Limb (tissue), 2 donors: ENCODE data around the gene MTG1.
A peak's percentile ranks its signal among the peaks of the same experiment; 100 is the strongest.
"Not testable (repeated sequence)": the region's sequence is repeated elsewhere in the genome, so short reads cannot be mapped to it uniquely, and the experiment has no call there.

Source experiments
- DNase-seq, 2 donors: peaks; one replicate each; pipeline ENCODE4 v3.0.0-alpha.2; 2016; ENCODE audit errors: extremely low spot score in 2 of 2

The MTG1 gene

DNA sequence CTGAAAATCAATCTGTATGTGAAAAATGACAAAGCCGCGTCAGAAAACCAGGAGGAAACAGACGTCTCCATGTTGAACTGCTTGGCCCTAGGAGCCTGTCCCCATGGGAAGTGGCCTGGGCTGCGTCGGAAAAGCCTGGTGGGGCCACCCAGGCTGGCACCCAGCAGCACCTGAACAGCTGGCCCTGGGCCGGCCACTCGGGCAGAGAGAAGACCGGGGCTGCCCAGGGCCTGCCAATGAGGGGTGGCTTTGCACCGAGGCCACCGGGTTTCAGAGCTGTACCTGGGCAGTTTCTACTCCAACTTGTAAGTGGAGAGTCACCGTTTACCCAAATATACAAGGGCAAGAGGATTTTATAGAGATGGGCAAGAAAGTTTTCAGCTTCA, 35.0 kb upstream of the MTG1 start:
- DNase-seq, result no peak

DNA sequence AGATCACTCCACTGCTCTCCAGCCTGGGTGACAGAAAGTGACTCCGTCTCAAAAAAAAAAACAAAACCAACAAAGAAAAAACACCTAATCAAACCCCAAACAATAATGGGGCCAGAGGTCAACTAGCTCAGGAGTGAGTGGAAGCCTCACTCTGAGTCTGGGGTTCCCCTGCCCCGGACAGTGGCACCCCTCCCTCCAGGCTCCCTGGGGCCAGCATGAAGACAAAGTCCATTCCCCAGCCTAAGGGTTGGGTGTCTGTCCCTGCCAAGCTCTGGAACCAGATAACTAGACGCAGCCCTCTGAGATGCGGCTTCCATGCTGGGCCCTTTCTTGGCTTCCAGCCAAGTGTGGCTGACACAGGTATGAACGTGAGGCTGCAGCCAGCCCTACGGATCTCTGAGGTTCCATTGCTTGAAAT, 34.4 kb upstream of the MTG1 start:
- no peak for DNase-seq

DNA sequence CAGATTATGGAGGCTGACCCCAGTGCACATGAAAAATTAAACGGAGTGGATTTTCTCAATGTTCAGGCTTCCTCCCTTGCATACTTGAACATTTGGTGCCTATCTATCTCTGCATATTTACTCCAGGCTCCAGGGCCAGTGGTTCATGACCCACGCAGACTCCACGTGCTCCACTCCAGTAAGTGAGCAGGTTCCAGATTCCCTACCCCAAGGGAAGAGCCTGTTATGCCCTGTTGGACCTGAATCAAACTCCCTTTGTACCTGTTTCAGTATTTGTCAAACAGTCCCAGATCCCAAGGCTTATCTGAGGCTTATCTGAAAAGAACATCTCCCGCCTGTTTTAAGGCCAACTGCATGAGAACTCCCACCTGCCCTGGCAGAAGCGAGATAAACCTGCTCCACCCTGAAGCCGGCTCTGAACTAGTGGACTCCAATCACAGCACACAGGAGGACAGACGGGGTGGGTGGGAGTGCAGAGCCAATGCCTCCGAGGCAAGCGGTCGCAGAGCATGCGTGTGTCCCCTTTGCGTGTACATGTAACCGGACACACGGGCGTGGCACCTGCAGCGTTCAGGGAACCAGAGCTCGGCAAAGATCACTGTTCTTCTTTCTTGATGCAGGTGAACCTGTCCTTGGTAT, 33.9 kb upstream of the MTG1 start:
- no peak for DNase-seq

DNA sequence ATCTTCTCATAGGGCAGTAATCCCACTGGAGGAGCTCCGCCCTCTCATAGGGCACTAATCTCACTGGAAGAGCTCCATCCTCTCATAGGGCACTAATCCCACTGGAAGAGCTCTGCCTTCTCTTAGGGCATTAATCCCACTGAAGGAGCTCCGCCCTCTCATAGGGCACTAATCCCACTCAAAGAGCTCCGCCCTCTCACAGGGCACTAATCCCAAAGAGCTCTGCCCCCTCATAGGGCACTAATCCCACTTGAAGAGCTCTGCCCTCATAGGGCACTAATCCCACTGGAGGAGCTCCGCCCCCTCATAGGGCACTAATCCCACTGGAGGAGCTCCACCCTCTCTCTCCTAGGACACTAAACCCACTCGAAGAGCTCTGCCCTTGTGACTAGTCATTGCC, 32.7 kb upstream of the MTG1 start:
- DNase-seq, result no peak

DNA sequence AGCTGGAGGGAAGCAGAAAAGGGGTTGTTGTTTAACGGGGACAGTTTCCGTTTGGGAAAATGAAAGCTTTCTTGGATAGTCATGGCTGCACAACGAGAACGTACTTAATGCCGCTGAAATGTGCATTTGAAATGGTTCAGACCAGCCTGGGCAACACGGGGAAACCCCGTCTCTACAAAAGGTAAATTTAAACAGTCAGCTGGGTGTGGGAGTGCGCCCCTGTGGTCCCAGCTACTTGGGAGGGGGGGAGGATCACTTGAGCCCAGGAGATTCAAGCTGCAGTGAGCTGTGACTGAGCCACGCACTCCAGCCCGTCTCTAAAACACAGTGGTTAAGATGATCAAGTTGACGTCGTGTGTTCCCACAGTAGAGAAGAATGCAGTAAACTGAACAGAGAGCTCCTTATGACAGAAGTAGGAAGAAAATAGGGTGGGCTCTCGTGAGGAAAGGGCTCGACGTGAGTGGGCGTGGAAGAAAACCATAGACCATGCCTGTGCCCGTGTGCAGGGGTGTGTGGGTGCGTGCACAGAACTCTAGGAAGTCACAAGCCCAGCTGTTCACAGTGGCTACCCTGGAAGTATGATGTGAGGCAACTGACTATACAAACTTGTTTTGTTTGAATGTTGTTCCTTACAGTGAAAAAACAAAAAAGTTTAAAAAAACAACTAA, 32.0 kb upstream of the MTG1 start:
- DNase-seq, result no peak

DNA sequence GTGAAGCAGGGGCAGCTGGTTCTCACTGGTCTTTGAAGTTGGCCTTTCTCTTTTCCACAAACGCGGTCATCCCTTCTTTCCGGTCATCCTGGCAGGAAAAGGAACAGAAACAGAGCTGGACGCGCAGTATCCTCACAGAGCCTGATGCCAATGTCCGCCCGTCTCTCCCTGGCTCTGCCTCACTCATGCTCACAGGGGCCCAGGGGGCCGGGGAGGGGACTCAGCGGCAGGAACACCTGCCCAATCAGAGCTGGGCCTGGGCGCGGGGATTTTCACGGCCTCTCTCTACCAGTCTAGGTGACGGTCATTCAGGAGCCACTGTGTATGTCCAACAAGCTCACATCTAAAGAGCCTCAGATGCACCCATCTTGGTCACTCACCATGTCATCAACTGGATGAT, 31.1 kb upstream of the MTG1 start:
- DNase-seq, result no peak

DNA sequence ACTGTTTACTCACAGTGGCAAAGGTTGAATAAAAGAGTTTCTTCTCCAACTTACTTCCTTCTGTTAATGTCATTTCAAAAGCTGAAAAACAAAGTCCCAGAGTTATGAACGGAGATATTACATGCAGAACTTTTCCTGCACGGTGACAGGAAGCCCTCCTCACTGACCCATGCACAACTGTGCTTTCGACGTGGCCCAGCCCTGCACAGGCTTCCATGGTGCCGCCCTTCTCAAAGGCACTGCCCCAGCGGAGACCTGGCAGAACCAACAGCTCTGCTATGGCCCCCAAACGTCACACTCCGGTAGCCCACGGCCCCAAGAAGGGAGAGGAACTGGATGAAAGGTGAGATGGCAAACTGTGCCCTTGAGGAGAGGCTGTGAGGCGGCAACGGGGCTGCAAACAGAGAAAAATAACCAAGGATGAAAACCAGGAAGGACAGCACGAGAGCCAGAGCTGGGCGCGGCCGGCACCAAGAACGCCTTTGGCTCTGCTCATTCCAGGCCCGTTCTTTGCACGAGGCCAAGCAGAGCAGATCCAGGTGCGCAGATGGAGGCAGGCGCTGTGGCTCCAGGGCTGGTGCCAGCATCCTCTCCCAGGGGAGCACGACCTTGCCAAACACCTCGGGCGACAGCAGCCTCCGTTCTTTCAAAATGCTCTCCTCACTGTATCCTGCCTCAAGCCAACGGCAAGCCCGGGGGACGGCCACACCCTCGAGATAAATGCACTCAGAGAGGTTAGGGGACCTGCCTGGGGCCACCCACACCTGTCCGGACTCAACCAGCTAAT, 29.1 kb upstream of the MTG1 start:
- no peak for DNase-seq

DNA sequence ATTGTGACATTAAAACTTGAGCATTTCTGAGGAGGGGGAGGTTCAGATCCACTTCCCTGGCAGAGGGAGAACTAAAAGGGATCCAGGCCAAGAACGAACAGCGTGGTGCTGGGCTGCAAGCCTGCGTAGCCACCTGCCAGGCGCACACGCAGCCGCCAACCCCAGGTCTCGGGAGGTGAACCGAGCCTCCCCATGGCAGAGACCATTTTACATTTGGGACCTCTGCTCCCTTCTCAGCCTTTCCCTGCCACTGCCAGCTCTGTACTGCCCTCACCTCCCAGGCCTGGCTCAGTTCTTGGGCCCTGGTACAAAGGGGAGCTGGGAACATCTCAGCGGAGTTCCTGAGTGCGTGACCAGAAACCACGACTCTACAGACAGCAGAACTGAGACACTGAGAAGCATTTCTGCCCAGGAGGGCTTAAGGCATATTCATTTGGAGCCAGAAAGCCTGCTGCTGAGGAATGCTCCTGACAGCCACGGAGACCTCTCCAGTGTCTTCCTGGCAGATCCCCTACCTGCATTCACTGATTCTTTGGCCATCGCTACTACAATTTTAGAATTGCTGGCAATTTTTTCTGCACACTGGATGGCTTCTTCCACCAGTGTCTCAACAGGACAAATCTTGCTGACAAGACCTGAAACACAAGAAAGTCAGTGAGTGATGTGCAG, 28.4 kb upstream of the MTG1 start:
- DNase-seq, result no peak

DNA sequence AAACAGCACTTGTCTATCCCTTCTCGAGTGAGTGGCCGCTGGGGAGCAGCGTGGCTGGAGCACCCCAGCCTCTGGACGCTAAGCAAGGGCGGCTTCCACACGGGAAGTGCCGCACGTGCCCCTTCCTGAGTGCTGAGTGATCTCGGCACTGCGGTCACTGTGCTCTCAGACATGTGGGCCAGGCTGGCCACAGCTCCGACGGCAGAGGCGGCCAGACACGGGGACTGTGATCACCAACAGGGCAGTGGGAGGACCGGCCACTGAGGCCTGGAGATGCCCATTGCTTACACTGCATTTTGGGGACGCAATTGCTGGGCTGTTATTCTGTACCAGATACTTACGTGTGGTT, 27.9 kb upstream of the MTG1 start:
- no peak for DNase-seq

DNA sequence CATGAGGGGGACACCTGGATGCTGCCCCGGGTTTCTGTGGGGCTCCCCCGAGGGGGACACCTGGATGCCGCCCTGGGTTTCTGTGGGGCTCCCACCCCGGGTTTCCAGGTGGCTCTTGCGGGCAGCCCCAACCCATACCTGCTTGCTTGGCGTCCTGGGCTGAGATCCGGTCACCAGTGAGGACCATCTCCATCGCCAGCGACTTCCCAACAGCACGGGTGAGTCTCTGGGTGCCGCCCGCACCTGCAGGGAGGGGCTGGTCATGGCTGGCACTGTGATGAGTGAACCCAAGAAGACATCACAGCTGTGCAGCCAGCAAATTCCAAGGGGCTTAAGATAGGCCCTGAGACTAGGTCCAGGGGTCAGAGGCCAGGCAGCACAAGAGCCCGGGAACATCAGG, 27.2 kb upstream of the MTG1 start:
- no peak for DNase-seq

DNA sequence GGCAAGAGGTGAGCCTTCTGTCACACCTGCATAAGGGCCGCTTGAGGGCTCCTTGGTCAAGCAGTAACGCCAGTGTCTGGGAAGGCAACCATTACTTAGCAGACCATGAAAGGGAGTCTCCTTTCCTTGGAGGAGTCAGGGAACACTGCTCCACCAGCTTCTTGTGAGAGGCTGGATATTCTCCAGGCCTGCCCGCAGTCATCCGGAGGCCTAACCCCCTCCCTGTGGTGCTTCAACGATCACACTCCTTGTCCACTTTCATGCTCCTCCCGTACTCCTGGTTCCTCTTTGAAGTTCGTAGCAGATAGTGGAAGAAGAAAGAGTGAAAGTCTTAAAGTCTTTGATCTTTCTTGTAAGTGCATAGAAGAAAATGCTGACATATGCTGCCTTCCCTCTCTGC, 26.5 kb upstream of the MTG1 start:
- not testable (repeated sequence) for DNase-seq

DNA sequence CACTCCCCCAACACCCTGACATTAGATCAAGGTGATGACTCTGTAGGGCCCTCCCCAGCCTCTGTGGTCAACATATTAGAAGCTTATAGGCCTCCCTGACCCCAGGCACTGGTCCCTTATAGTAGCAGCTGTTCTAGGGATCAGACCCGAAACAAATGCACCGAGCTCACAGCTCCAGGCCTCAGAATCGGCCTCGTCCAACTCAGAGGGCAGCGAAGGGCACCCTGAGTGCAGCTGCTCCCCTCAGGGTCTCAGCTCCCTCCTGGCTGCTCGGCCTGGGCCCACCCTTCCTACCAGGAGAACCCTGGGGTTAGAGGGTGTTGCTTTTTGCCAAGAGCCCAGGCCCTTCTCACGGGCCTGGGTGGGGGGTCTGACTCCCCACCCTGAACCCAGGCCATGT, 25.8 kb upstream of the MTG1 start:
- no peak for DNase-seq

DNA sequence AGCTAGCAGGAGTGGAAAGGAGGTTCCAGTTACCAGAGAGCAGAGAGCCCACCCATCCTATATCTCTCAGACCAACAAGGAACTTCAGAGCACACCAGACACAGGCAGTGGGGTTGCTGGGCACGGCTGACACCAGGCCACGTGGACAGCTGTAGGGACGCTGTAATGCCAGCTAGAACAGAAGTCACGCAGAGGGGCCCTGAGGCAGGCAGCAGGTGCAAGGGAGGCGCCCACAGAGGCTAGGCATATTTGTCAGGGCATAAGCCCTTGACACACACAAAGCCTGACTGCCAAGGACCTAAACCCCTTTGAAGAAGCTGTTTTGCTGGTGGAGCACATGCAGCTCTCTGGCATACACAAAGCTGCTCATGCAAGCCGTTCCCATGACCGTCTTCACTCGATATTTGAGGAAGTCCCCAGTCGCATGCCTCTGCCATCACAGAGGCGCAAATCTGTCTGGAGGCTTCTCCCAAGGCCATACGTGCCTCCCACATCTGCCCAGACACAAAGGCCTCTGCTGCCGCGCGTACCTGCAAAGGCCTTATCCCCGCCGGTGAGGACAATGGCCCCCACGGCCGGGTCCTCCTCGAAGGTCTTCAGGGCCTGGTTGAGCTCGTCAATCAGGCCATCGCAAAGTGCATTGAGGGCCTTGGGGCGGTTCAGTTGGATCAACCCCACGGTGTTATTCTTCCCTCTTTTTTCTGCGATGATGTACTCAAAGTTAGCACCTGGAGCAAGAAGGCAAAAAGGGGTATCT, 23.7 kb upstream of the MTG1 start:
- no peak for DNase-seq

DNA sequence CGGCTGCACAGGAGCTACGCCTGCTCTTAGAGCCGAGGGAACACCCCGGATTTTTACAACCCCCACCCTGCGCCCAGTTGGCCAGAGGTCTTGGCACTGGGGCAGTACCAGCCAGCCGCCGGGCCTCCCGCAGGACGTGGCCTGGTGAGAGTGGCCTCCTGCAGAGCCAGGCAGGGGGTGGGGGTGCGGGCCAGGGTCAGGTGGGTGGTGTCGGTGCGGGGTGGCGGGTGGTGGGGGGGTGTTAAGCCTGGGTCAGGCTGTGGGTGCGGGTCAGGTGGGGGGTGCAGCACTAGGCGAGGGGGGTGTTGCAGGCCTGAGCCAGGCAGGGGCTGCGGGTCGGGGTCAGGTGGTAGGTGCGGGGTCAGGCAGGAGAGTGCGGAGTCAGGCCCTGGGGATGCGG, 21.4 kb upstream of the MTG1 start:
- DNase-seq, result no peak

DNA sequence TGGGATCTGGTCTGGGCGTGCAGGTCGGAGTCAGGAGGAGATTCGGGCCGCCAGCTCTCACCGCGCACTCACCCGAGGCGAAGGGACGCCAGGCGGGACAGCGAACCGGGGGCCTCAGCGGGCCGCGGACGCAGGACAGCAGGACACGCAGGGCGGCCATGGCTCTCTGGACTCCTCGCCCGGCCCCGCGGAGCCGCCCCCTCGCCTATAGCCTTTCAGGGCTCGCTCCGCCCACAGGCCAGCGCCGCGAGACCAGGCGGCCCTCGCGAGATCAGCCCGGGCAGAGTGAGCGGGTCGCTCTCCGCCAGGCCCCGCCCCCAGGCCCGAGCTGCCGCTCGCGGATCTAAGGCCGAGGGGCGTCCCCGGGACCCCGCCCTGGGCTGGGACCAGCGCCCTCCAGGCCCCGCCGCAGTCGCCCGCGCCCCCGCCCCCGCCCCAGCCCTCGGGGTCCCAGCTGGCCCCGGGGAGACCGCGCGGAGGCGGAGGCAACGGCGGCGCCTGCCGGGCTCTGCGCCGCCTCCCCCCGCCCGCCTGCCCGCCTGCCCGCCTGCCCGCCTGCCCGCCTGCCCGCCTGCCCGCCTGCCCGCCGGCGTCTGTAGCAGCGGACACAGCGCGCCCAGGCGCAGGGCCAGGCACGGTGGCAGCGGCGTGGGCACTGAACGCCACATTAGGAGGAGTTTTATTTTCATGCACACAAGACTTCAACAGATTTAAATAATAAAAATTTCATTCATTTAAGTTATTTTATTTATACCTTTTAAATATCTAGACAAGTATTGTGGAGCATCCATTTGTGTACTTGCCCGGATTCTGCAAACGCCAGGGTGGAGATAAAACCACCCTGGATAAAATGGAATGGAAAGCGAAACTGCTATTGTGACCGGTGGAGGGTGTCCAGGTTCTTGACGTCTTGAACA, 20.5 kb upstream of the MTG1 start, which contains the start of gene ECHS1:
Gene ECHS1, minus strand, starts transcription at position 181 of the 917 bp plus-strand sequence. Its CDS starts 21 bp downstream, at position 160.
- DNase-seq, result peak; percentile 95 to 98

DNA sequence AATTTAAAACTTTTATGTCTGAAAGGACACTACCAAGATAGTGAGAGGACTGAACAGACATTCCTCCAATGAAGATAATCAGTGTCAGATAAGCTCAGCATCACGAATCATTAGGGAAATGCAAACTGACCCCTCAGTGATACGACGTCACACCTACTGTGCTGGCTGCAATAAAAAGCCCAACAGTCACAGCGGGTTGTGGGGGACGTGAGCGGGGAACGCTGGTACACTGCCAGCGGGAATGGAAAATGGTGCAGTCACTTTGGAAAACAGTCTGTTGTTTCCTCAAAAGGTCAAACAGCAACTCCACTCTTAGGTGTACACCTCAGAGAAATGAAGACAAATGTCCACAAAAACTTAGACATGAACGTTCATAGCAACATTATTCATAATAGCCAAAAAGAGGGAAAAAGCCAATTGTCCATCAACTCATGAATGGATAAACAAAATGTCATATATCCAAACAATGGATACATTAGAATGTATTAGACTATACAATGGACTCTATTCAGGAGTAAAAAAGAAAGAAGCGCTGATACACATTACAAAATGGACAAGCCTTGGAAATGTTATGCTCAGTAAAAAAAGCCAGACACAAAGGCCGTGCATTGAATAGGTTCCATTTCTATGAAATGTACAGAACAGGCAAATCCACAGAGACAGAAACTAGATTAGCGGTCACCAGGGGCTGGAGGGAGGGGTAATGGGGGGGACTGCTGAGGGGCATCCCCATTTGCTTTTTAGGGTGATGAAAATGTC, 18.4 kb upstream of the MTG1 start:
- DNase-seq, result no peak

DNA sequence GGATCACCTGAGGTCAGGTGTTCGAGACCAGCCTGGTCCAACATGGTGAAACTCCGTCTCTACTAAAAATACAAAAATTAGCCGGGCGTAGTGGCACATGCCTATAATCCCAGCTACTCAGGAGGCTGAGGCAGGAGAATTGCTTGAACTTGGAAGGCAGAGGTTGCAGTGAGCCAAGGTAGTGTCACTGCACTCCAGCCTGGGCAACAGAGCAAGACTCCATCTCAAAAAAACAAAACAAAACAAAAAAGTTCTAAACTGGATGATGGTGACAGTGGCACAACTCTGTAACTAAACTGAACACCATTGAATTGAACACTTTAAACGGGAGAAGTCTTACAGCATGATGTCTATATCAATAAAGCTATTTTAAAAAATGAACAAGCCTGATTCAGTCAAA, 17.8 kb upstream of the MTG1 start:
- not testable (repeated sequence) for DNase-seq

DNA sequence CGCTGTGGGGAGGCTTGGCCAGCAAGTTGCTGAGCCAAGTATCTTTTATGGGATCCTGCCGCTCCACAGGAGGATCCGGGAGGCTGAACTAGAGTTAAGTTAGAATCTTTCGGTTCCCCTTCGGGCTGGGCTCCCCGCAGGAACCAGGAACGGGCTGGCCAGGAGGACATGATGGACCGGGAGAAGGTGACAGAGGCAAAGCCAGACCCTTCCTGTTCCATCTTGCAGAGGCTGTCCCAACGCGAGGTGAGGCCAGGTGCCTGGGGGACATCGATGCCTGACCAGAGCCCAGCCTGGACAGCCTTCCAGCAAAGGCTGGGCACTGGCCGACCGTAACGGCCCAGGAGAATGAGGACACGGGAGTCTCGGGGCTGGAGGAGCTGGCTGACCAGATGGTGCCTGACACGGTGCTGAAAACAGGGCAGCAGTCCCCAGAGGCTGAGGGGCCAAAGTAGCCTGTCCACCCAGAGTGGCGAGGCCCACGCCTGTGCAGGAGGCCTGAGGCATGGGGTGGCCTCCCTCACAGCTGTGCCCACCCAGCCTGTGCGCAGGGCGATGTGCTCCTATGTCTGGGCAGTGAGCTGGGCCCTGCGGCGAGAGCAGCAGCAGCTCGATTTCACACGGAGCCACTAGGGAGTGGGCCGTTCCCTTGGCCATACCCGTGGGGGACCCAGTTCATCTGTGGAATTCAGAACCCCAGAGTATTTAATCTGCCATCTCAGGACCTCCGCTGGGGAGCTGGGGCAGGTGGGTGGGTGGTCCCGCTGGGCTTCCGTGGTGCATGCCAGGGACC, 16.7 kb upstream of the MTG1 start:
- no peak for DNase-seq

DNA sequence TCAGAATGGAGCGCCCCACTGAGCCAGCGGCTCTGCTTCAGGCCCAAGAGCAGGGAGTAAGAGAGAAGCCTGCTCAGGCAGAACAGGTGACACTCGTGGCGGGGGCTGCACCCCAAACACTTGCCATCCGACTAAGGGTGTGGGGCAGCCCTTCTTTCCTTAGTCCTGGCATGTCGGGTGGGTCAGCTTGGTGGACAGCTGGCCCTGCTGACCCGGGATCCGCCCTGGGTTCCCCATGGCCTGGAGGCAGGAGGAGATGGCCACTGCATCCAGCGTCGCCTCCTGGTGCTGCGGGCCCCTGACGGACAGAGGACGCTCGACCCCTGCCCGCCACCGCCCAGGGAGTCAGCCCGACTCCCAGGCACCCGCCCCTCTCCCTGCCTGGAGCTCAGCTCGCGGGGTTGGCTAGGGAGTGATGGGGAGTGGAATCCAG, 16.1 kb upstream of the MTG1 start:
- DNase-seq, result no peak
